KMS-11 (cell line): ENCODE data around the gene ZNF570.

Source experiments
- H2AFZ ChIP-seq: fragments of 200-600 bp; sonication (generic); 2 replicates; pipeline ENCODE4 v1.6.1; 2016; ENCODE audit warnings: antibody characterized with exemption, mixed run types, low read depth
- H3K27ac ChIP-seq: fragments of 200-600 bp; sonication (generic); 2 replicates; pipeline ENCODE4 v1.6.1; 2016; ENCODE audit warnings: mild to moderate bottlenecking, mixed run types
- H3K27me3 ChIP-seq: fragments of 200-600 bp; sonication (generic); 2 replicates; pipeline ENCODE4 v1.6.1; 2017; ENCODE audit warnings: mild to moderate bottlenecking, low read depth, mixed run types, moderate library complexity; ENCODE audit not compliant: insufficient read depth
- H3K36me3 ChIP-seq: fragments of 200-600 bp; sonication (generic); 2 replicates; pipeline ENCODE4 v1.6.1; 2017; ENCODE audit warnings: mild to moderate bottlenecking, mixed run types; ENCODE audit not compliant: insufficient read depth
- H3K4me1 ChIP-seq: fragments of 200-600 bp; sonication (generic); 2 replicates; pipeline ENCODE4 v1.6.1; 2016; ENCODE audit warnings: mild to moderate bottlenecking, low read depth, mixed run types; ENCODE audit not compliant: poor library complexity, severe bottlenecking
- H3K4me2 ChIP-seq: fragments of 200-600 bp; sonication (generic); 2 replicates; pipeline ENCODE4 v1.7.0; 2016; ENCODE audit warnings: mild to moderate bottlenecking, mixed run types
- H3K4me3 ChIP-seq: fragments of 200-600 bp; sonication (generic); IDR thresholded peaks from 2 replicates; pipeline ENCODE4 v1.6.1; 2017; ENCODE audit warnings: low read depth, low read length, mixed read lengths; ENCODE audit not compliant: insufficient read depth
- H3K79me2 ChIP-seq: fragments of 200-600 bp; sonication (generic); 2 replicates; pipeline ENCODE4 v1.6.1; 2016; ENCODE audit warnings: low read depth, mixed run types; ENCODE audit not compliant: insufficient read depth
- H3K9ac ChIP-seq: fragments of 200-600 bp; sonication (generic); 2 replicates; pipeline ENCODE4 v1.6.1; 2016; ENCODE audit warnings: mild to moderate bottlenecking, mixed run types
- H4K20me1 ChIP-seq: fragments of 200-600 bp; sonication (generic); 2 replicates; pipeline ENCODE4 v1.6.1; 2016; ENCODE audit warnings: mild to moderate bottlenecking, mixed run types; ENCODE audit not compliant: insufficient read depth
- TF ChIP-seq, protein P1 (sequence below): fragments of 200-600 bp; sonication (generic); conservative IDR thresholded peaks from 2 replicates; pipeline ENCODE4 v1.6.1; 2017; ENCODE audit warnings: low read depth, mild to moderate bottlenecking, antibody characterized with exemption, low read length, moderate library complexity, mixed read lengths

Gene ZNF570

GRCh38 chr19:37492213-37492612 lies 23.1 kb downstream of the ZNF570 start:
- no peaks in the 10 kb centered on the region for H3K27me3 ChIP-seq

DNA sequence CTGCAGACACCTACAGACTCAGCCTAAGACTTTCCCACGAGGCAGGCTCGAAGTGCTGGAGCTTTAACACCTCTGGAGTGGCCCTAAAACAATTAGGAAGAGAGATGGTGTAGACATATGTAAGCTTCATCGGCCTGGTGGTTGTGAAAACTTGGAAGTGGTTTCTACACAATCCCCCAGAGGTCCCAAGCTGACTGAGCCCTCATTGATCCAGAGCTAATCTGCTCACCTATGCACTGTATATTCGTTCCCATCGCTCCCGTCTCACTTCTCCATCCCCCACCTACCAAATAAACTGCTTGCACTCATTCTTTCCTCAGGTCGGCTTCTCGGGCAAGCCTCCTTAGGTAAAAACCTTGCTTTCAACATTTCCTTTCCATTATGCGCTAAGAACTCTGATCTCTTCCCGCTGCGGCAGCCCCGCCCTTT lies 36.8 kb downstream of the ZNF570 start:
- H2AFZ ChIP-seq = no peak overlapping the region
- H3K36me3 ChIP-seq = no peaks in the 10 kb centered on the region
- H3K9ac ChIP-seq = no peak overlapping the region
- H3K4me3 ChIP-seq = no peak overlapping the region
- TF ChIP-seq, protein P1, sequence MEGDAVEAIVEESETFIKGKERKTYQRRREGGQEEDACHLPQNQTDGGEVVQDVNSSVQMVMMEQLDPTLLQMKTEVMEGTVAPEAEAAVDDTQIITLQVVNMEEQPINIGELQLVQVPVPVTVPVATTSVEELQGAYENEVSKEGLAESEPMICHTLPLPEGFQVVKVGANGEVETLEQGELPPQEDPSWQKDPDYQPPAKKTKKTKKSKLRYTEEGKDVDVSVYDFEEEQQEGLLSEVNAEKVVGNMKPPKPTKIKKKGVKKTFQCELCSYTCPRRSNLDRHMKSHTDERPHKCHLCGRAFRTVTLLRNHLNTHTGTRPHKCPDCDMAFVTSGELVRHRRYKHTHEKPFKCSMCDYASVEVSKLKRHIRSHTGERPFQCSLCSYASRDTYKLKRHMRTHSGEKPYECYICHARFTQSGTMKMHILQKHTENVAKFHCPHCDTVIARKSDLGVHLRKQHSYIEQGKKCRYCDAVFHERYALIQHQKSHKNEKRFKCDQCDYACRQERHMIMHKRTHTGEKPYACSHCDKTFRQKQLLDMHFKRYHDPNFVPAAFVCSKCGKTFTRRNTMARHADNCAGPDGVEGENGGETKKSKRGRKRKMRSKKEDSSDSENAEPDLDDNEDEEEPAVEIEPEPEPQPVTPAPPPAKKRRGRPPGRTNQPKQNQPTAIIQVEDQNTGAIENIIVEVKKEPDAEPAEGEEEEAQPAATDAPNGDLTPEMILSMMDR = no peak
- no peaks in the 10 kb centered on the region for H3K79me2 ChIP-seq
- H3K27me3 ChIP-seq = no peaks in the 10 kb centered on the region
- H3K4me1 ChIP-seq = no peaks in the 10 kb centered on the region
- no peak overlapping the region for H3K4me2 ChIP-seq
- no peaks in the 10 kb centered on the region for H4K20me1 ChIP-seq
- H3K27ac ChIP-seq = no peak overlapping the region

More at GRCh38 chr19:37492213-37492612, 23.1 kb downstream of the ZNF570 start:
- H2AFZ ChIP-seq = no peak overlapping the region
- no peak overlapping the region for H3K4me3 ChIP-seq
- no peaks in the 10 kb centered on the region for H3K36me3 ChIP-seq
- H3K27ac ChIP-seq = no peak overlapping the region
- no peak overlapping the region for H3K4me2 ChIP-seq
- H4K20me1 ChIP-seq = no peaks in the 10 kb centered on the region
- H3K4me1 ChIP-seq = no peaks in the 10 kb centered on the region
- no peak overlapping the region for H3K9ac ChIP-seq
- no peaks in the 10 kb centered on the region for H3K79me2 ChIP-seq
- TF ChIP-seq, protein P1 = no peak

DNA sequence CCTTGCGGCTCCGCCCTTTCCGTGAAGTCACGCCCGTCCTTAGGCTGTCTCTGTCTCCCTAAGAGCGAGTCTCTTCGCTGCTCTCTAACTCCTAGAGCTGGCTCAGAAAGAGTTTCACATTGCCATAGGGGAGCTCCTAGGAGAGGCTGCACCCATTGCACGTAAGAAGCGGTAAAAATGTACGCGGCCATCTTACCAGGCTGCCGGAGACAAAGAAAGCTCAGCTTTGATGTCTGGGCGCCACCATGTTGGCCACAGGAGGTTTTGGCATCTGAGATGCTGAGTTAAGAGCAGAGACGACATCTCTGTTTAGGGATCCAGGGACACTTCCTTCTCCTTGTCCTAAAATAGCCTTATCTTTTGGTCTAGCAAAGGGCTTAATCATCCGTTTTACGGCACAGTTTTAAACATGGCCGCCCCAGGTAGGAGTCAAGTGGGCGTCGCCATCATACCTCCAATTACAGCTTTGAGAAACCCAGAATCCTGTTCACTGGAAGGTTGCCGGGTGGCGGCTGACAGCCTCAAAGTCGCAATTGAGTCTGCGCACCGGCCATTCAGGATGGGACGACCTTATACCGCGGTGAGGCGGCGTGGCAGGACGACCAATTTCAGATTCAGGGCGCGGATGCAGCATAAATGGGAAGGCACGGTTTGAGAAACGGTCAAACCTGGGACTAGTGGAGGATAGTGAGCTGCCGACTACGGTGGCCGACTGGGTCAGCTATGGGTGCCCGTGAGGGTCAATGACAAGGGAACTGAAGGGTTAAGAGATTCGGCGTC lies 37.4 kb downstream of the ZNF570 start, which contains the start of gene ZNF793:
Gene ZNF793 (plus strand): TSS at position 553 of the 780 bp plus-strand sequence. CDS start 16,501 bp downstream, outside the sequence.
- TF ChIP-seq, protein P1 = no peak
- Histone ChIP-seq H3K27ac (no peak within 1 kb of the TSS), H3K4me3 (no peak within 1 kb of the TSS), H3K79me2 (no peaks in the 10 kb centered on the region), H4K20me1 (no peaks in the 10 kb centered on the region), H3K36me3 (no peaks in the 10 kb centered on the region), H3K27me3 (no peaks in the 10 kb centered on the region), H3K4me1 (no peaks in the 10 kb centered on the region), H3K9ac (no peak within 1 kb of the TSS), H3K4me2 (no peak within 1 kb of the TSS), H2AFZ (no peak within 1 kb of the TSS)

GRCh38 chr19:37507167-37507464 lies 38.0 kb downstream of the ZNF570 start:
- H3K4me2 ChIP-seq = no peak overlapping the region
- no peaks in the 10 kb centered on the region for H4K20me1 ChIP-seq
- no peak overlapping the region for H3K27ac ChIP-seq
- H3K27me3 ChIP-seq = no peaks in the 10 kb centered on the region
- no peak overlapping the region for H3K4me3 ChIP-seq
- no peaks in the 10 kb centered on the region for H3K79me2 ChIP-seq
- no peak overlapping the region for H3K9ac ChIP-seq
- no peaks in the 10 kb centered on the region for H3K36me3 ChIP-seq
- H3K4me1 ChIP-seq = no peaks in the 10 kb centered on the region
- TF ChIP-seq, protein P1 = no peak
- H2AFZ ChIP-seq = no peak overlapping the region
